GM12865 (cell line): ENCODE measurements around the gene DHX57.

Experiments
- DNase-seq: peaks from one replicate; pipeline ENCODE4 v3.0.0; 2010; ENCODE audit warnings: low read depth
- H3K4me3 ChIP-seq: 2 replicates; pipeline ENCODE4 v1.5.1; 2011; ENCODE audit warnings: mild to moderate bottlenecking, low read depth, low read length, control low read depth
- CTCF ChIP-seq: IDR thresholded peaks from 2 replicates; pipeline ENCODE4 v1.5.1; 2011; ENCODE audit warnings: low read length, control low read depth, low read depth, inconsistent platforms; ENCODE audit not compliant: insufficient read depth; ENCODE audit errors: missing control alignments

The DHX57 gene

GRCh38 chr2:38889045-38889444 is 13.3 kb upstream of the DHX57 start:
- no peak overlapping the region for H3K4me3 ChIP-seq

GRCh38 chr2:38887902-38888554 is 12.3 kb upstream of the DHX57 start:
- TF ChIP-seq CTCF = no peak
- no peak overlapping the region for H3K4me3 ChIP-seq
- no peak for DNase-seq

More at GRCh38 chr2:38889045-38889444, 13.3 kb upstream of the DHX57 start:
- no peak for DNase-seq
- no peak for TF ChIP-seq CTCF

- H3K4me3 ChIP-seq = no peak overlapping the region
- no peak for DNase-seq
- no peak for TF ChIP-seq CTCF
These were observed 11.6 kb upstream of the DHX57 start for GRCh38 chr2:38887347-38887746.

- no peak for TF ChIP-seq CTCF
- no peak overlapping the region for H3K4me3 ChIP-seq
- DNase-seq = no peak
These were observed 10.3 kb upstream of the DHX57 start for GRCh38 chr2:38886063-38886462.

GRCh38 chr2:38876407-38876806 is 673 bp upstream of the DHX57 start:
- H3K4me3 ChIP-seq = peak overlapping the region; percentile 98
- DNase-seq = no peak
- TF ChIP-seq CTCF = no peak

GRCh38 chr2:38875227-38875575 is 533 bp downstream of the DHX57 start:
- no peak for TF ChIP-seq CTCF
- DNase-seq = no peak
- peak overlapping the region; percentile 98 for H3K4me3 ChIP-seq

GRCh38 chr2:38873763-38874162 is 2.0 kb downstream of the DHX57 start:
- no peak for TF ChIP-seq CTCF
- no peak overlapping the region for H3K4me3 ChIP-seq
- DNase-seq = no peak
